COLO668 (cell line): ENCODE data around the gene CHRDL2.
"Not testable (repeated sequence)": the region's sequence is repeated elsewhere in the genome, so short reads cannot be mapped to it uniquely, and the experiment has no call there.

Experiments
- DNase-seq: peaks from one replicate; lab custom pipeline; 2025; ENCODE audit not compliant: unreplicated experiment; lab: John Stamatoyannopoulos, UW

Gene CHRDL2

DNA sequence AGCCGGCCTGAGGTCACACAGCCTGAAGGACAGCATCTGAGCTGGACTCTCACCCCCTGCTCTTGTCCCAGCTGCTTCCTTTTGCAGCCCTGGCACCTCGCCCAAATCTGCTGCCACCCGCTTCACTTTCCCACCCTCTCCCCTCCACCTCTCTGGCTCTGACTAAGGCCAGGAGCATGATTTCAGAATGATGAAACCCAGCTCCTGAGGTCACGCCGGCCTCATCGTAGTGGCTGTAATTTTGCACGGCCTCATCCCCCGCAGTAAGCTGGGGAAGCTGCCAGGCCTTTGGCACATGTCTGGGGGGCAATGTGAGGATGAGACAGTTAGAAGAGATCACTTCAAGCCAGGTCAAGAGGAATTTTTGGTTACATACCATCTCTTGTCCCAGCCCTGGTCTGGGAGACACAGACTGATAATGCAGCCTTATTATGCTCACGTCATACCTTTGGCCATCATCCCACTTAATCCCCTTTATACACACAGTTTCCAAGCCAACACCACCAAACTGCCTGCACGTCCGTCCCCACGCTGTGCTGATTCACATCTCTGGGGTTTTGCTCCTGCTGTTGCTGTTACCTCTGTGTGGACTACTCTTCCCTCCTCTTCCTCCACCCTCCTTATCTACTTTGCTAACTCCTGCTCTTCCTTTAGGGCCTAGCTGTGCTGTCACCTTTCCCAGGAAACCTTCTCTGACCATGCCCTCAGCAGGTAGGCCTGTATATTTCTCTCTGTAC, 58.1 kb downstream of the CHRDL2 start:
- DNase-seq: peak; percentile 14

DNA sequence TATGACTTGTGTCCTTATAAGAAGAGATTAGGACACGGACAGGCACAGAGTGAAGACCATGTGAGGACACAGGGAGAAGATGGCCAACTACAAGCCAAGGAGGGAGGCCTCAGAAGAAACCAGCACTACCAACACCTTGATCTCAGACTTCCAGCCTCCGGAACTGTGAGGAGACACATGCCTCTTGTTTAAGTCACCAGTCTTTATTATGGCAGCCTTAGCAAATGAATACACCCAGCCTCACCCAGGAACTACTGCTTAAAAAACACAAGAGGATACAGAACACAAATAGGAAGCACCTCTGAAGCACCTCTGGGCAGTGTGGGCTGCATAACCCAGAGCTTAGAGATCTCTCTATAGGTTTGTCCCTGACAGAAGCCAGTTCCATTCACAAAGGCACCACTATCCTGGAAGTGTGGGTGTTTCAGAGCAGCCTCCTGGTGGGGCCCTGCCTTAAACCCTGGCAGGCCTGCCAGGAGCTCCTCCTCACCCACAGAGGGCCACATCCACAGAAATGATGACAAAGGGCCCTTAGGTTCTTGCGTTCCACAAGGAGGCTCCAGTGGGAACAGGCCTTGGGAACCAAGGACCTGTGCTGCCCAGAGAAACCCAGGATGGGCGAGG, 58.8 kb downstream of the CHRDL2 start:
- DNase-seq: no peak

DNA sequence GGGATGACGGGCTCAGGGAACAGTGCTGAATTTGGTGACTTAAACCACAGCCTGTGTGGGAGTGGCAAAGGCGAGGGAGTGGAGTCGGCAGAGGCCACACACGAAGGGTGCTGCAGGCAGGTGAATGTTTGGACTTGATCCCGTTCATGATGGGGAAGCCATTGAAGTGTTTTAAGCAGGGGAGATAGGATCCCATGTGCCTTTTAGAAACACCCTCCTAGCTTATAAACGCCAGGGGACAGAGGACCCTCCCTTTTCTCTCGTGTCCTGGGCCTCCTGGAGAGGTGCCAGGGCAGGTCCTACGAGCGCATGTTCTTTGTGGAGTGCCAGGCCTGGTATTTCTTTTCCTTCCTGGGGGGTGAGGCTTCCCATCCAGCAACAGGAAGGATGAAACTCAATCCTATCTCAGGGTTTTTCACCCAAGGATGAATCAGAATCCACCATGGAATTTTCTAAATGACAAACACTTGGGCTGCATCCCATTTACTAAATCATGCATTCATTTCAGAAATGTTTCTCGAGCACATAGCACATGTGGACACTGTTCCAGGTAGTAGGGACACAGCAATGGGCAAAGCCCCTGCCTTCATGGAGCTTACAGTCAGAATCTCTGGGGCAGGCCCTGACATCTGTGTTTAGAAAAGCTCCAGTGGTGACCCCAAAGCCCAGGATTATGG, 59.6 kb downstream of the CHRDL2 start:
- no peak for DNase-seq

DNA sequence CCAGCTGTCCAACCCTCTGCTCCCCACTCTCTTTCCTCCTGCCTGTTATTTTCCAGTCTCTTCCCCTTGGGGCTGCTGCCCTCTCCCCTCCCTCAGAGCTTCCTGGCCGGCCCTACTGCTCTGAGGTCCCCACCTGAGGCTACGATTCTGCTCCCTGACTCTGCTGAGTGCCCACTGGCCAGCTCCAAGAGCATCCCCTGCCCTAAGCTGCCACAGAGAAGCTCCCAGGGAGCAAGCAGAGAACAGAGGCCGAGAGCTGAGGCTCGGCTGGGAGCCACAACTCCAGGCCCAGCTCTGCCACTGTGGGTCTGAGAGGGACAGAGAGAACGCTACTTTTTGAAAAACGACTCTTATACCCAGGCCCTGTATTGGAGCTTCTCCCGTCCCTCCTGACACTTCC, 61.1 kb downstream of the CHRDL2 start:
- no peak for DNase-seq

DNA sequence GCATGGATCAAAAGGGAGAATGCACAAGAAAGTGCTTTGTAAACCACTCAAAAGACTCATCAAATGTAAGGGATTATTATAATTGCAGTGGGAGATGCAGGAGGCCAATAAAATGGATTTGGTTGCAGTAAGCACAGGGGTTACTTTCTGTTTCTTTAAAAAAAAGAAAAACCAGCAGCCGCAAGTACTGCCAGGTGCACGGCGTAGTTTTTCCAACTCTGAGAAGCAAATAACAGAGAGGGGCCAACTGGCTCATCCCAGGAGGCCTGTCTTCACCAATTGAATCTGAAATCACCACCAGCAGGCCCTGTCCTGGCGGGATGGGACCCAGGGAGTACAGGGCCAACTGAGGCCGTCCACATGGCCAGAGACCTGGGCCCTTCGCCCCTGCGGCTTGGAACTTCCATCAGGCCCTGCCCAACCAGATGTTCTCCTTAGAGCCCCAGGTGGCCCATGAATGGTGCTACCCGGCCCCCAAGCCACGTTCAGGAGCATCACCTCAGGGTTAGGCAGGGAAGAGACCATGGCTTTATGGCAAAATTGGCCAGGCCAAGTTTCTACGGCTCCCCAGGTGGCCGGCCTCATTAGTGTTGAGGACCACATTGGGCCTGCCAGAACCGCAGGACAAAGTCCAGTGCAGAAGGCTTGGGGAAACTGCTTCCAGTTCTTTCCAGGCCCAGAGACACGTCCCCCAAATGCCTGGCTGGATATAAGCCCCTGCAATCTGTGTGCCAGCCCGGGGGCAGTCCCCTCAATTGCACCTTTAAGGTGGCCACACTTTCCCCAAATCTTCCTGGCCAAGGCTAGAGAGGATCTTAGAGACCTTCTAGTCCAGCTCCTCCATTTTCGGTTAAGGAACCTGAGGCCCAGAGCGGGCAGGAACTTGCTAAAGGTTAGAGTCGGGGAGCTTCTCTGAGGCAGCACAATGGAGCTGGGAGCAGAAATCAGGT, 61.7 kb downstream of the CHRDL2 start:
- DNase-seq: no peak

DNA sequence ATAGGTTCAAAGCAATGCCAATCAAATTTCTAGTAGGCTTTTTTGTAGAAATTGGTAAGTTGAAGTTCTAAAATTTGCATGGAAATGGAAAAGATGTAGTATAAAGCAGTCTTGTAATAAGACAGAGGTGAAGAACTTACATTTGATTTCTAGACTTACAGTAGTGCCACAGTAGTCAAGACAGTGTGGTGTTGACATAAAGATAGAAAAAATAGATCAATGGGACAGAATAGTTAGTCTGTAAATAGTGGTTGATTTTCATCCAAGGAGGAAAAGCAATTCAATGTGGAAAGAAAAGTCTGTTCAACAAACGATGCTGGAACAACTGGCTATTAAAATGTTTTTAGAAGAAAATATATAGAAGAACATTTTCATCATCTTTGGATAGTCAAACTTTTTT, 67.9 kb downstream of the CHRDL2 start:
- DNase-seq: no peak

DNA sequence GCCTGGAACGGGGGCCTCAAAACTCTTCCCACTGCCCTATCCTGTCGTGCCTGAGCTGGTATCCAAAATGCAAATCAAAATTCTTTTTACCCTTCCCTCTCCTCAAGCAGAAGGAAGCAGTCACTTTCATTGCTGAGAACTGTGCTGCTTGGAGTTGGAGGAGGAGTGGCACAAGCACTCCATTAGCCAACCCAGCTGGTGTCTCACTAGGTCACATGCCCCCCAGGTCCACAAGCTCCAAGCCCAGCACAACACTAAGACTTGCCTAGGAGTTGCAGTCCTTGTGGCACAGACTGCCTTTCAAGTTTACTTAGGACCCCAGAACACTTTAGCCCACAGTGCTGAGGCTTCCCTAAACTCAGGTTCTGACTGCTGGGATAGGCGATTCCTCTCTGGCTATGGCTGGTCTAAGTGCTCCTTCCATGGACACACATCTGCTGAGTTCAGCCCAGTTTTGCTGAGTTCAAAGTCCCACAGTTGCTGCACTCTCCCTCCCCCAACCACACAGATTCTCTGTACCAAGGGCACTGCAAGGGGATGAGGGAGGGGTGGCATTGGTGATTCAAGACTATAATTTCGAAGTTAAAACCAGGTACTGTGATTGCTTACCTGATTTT, 68.6 kb downstream of the CHRDL2 start:
- DNase-seq: no peak

DNA sequence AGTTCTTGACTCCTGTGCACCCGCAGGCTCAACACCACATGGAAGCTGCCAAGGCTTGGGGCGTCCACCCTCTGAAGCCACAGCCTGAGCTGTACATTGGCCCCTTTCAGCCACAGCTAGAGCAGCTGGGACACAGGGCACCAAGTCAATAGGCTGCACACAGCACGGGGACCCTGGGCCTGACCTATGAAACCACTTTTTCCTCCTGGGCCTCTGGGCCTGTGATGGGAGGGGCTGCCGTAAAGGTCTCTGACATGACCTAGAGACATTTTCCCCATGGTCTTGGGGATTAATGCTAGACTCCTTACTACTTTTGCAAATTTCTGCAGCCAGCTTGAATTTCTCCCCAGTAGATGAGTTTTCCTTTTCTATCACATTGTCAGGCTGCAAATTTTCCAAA, 72.1 kb downstream of the CHRDL2 start:
- not testable (repeated sequence) for DNase-seq

DNA sequence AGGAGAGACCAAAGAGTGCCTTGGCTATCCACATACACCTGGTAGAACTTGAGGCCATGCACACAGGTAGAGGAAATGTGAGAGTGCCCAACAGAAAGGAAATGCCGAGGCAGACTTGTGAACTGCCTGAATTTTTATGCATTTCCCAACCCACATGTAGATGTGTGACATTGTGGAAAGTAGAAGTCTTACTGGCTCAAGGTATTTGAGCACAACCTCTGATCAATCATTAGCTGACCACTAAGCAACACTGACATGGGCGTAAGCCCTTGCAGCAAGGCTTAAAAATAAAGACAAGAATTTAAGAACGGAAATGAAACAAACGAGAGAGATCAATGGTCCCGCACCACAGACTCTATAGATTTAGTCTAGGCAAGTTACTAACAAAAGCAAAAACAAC, 76.2 kb downstream of the CHRDL2 start:
- DNase-seq: no peak

DNA sequence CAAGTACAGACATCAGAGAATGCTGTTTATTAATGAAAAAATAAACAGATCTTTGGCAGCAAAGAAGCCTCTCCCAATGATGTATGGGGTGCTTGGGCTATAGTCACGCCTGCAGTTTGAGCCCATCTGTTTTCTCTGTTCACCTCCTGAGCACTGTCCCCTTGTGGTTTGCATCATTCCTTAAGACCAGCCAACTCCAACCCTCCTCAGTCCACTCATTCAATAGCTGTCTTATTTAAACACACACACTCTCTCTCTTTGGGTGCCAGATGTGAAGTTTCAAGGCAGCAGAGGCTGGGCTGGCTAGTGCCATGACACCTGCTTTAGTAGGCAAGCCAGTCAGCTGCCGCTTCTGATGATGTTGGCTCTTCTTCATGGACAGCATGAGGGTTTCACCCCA, 80.7 kb downstream of the CHRDL2 start:
- DNase-seq: peak; percentile 65

DNA sequence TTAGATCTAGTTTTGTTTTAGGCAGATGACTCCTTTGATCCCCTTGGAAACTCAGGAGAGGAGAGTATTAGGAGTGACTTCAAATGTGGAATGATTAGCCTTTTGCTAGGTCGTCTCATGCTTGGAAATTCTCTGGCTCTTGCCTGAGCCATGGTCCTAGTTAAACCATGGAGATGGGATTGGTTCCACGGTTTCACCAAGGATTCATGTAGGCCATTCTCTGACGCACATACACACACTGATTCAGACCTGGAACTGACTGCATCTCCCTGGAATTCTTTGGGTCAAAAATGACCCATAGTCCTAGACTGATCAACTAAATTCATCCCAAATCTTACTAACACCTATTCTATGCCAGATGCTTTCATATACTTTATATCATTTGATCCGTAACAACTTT, 82.3 kb downstream of the CHRDL2 start:
- DNase-seq: no peak

DNA sequence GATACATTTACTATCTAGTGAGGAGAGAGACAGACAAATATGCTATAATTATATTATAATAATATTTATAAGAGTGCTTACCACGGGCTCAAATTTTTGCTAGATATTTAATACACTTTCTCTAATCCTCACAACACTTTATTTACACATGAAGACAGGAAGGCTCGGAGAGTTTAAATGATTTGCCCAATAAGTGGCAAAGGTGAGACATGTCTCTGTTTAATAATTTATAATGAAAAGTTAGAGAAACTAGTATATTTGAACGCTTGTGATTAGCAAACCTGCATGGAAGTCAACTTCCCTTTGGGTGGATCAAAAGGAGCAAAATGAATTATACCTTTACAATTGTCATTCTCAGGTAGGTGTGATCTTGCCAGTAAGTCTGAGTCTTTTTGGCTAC, 83.4 kb downstream of the CHRDL2 start:
- no peak for DNase-seq

DNA sequence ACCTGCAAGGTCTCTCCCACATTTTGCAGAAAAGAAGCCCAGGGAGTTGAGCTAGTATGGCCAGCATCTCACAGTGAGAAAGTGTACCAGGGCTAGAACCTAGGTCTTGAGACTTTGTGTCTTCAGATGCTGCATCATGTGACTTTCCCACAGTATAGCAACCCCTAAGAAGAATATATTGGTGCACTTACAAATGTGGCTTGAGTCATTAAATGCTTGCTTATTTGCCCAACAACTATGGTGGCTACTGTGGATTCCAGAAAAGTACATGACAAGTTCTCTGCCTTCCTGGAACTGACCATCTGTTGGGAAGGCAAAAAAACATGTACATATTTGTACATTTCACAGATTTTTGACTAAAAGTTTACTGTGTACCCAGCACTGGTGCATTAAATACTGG, 83.8 kb downstream of the CHRDL2 start:
- DNase-seq: no peak

DNA sequence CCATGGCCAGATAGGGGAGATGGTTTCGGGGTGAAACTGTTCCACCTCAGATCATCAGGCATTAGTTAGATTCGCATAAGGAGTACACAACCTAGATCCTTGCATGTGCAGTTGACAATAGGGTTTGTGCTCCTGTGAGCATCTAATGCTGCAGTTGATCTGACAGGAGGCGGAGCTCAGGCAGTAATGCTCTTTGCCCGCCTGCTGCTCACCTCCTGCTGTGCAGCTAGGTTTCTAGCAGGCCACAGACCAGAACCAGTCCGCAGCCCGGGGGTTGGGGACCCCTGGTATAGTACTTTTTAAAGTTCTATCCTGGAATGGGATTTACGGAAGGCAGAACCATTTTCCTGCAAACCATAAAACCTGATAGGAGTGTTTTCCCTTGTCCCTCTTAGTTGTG, 84.3 kb downstream of the CHRDL2 start:
- DNase-seq: no peak
